ENCODE results near the gene ARMC5.

ARMC5 gene

GRCh38 chr16:31498493-31498892, 39.2 kb downstream of the ARMC5 start:
- H3K36me3 ChIP-seq (replicated peaks; ENCODE audit: low read depth, low read length): peaks cover 10% of the 10 kb centered on the region

GRCh38 chr16:31499928-31500327, 40.6 kb downstream of the ARMC5 start:
- H3K27me3 ChIP-seq (ENCODE audit: low read depth, low read length): no peaks in the 10 kb centered on the region
- H3K4me1 ChIP-seq (ENCODE audit: low read length): peaks cover under 1% of the 10 kb centered on the region; the same call in 1 of the 2 replicates
- no peak overlapping the region for H3K9ac ChIP-seq (ENCODE audit: low read length)
- no peak overlapping the region for H2AFZ ChIP-seq (ENCODE audit: low read depth, low read length)
- no peaks in the 10 kb centered on the region for H3K9me3 ChIP-seq (ENCODE audit: insufficient read depth, low read length)
- TF ChIP-seq CTCF (IDR thresholded peaks at IDR 0.05; ENCODE audit: low read depth, low read length): no peak
- no peak for TF ChIP-seq EZH2phosphoT487 (IDR thresholded peaks at IDR 0.05; ENCODE audit: low read depth)
- no peaks in the 10 kb centered on the region for H3K79me2 ChIP-seq (ENCODE audit: low read length)
- no peak overlapping the region for H3K27ac ChIP-seq (ENCODE audit: low read length)
- H3K4me2 ChIP-seq (ENCODE audit: low read length): no peak overlapping the region
- H3K4me3 ChIP-seq (ENCODE audit: low read length): no peak overlapping the region
- no peaks in the 10 kb centered on the region for H4K20me1 ChIP-seq (ENCODE audit: insufficient read depth, low read length)
- peaks cover 9% of the 10 kb centered on the region for H3K36me3 ChIP-seq (replicated peaks; ENCODE audit: low read depth, low read length)

More at GRCh38 chr16:31498493-31498892, 39.2 kb downstream of the ARMC5 start:
- Histone ChIP-seq H3K4me1 (ENCODE audit: low read length) (no peaks in the 10 kb centered on the region), H3K79me2 (ENCODE audit: low read length) (no peaks in the 10 kb centered on the region), H3K9ac (ENCODE audit: low read length) (no peak overlapping the region), H3K9me3 (ENCODE audit: insufficient read depth, low read length) (no peaks in the 10 kb centered on the region), H4K20me1 (ENCODE audit: insufficient read depth, low read length) (no peaks in the 10 kb centered on the region), H3K27ac (ENCODE audit: low read length) (no peak overlapping the region), H3K4me2 (ENCODE audit: low read length) (no peak overlapping the region), H3K27me3 (ENCODE audit: low read depth, low read length) (no peaks in the 10 kb centered on the region), H2AFZ (ENCODE audit: low read depth, low read length) (no peak overlapping the region), H3K4me3 (ENCODE audit: low read length) (no peak overlapping the region)
- TF ChIP-seq CTCF (IDR thresholded peaks at IDR 0.05; ENCODE audit: low read depth, low read length) (no peak), EZH2phosphoT487 (IDR thresholded peaks at IDR 0.05; ENCODE audit: low read depth) (no peak)

- peaks cover 6% of the 10 kb centered on the region; the same call in 1 of the 2 replicates for H4K20me1 ChIP-seq (ENCODE audit: insufficient read depth, low read length)
- no peak for TF ChIP-seq CTCF (IDR thresholded peaks at IDR 0.05; ENCODE audit: low read depth, low read length)
- no peak for TF ChIP-seq EZH2phosphoT487 (IDR thresholded peaks at IDR 0.05; ENCODE audit: low read depth)
- H2AFZ ChIP-seq (ENCODE audit: low read depth, low read length): no peak overlapping the region
- H3K9ac ChIP-seq (ENCODE audit: low read length): no peak overlapping the region
- no peaks in the 10 kb centered on the region for H3K79me2 ChIP-seq (ENCODE audit: low read length)
- peaks cover 15% of the 10 kb centered on the region for H3K4me1 ChIP-seq (ENCODE audit: low read length)
- H3K27me3 ChIP-seq (ENCODE audit: low read depth, low read length): no peaks in the 10 kb centered on the region
- H3K36me3 ChIP-seq (replicated peaks; ENCODE audit: low read depth, low read length): peaks cover 13% of the 10 kb centered on the region
- H3K9me3 ChIP-seq (ENCODE audit: insufficient read depth, low read length): no peaks in the 10 kb centered on the region
- H3K4me3 ChIP-seq (ENCODE audit: low read length): no peak overlapping the region
- no peak overlapping the region for H3K27ac ChIP-seq (ENCODE audit: low read length)
- no peak overlapping the region for H3K4me2 ChIP-seq (ENCODE audit: low read length)
These were observed 42.1 kb downstream of the ARMC5 start for GRCh38 chr16:31501226-31501965.

- peaks cover 6% of the 10 kb centered on the region; the same call in 1 of the 2 replicates for H4K20me1 ChIP-seq (ENCODE audit: insufficient read depth, low read length)
- TF ChIP-seq CTCF (IDR thresholded peaks at IDR 0.05; ENCODE audit: low read depth, low read length) (no peak), EZH2phosphoT487 (IDR thresholded peaks at IDR 0.05; ENCODE audit: low read depth) (no peak)
- H3K9ac ChIP-seq (ENCODE audit: low read length): no peak overlapping the region
- peaks cover 4% of the 10 kb centered on the region for H3K79me2 ChIP-seq (ENCODE audit: low read length)
- H3K4me1 ChIP-seq (ENCODE audit: low read length): peaks cover 18% of the 10 kb centered on the region
- no peaks in the 10 kb centered on the region for H3K9me3 ChIP-seq (ENCODE audit: insufficient read depth, low read length)
- H3K27ac ChIP-seq (ENCODE audit: low read length): no peak overlapping the region
- no peak overlapping the region for H2AFZ ChIP-seq (ENCODE audit: low read depth, low read length)
- H3K36me3 ChIP-seq (replicated peaks; ENCODE audit: low read depth, low read length): peaks cover 13% of the 10 kb centered on the region
- H3K4me3 ChIP-seq (ENCODE audit: low read length): no peak overlapping the region
- H3K27me3 ChIP-seq (ENCODE audit: low read depth, low read length): no peaks in the 10 kb centered on the region
- H3K4me2 ChIP-seq (ENCODE audit: low read length): no peak overlapping the region
These were observed 42.7 kb downstream of the ARMC5 start for GRCh38 chr16:31501966-31502348.
